Measurements from ENCODE around the gene INO80C.

GRCh38 chr18:35494251-35495220, 3.2 kb downstream of the INO80C start:
- TF ChIP-seq POLR2AphosphoS5 (IDR thresholded peaks at IDR 0.05; ENCODE audit: borderline replicate concordance, low read depth, low read length) (no peak), EZH2 (IDR thresholded peaks at IDR 0.05) (no peak)
